Transverse colon (tissue), 4 donors: ENCODE data around the gene MAP3K3. TPM values are rescaled to one million over a fixed set of nuclear protein-coding genes. Genes with fewer than 3 reads are reported as not detected.

Source experiments
- DNase-seq: peaks from one replicate; pipeline ENCODE4 v3.0.0-alpha.2; 2019
- H3K27ac ChIP-seq, 4 donors: fragments of 200-600 bp; sonication (generic); 2 replicates each; pipeline ENCODE4 v1.5.1; 2016 to 2018; ENCODE audit warnings: inconsistent platforms in 4 of 4
- H3K27me3 ChIP-seq: fragments of 200-600 bp; sonication (generic); 2 replicates; pipeline ENCODE4 v1.5.1; 2017; ENCODE audit warnings: inconsistent platforms
- H3K36me3 ChIP-seq, 4 donors: fragments of 200-600 bp; sonication (generic); 2 replicates each; pipeline ENCODE4 v1.5.1; 2017 to 2019; ENCODE audit warnings: inconsistent platforms in 4 of 4
- H3K4me1 ChIP-seq, 4 donors: fragments of 200-600 bp; sonication (generic); 2 replicates each; pipeline ENCODE4 v1.5.1; 2017 to 2020; ENCODE audit warnings: inconsistent platforms in 4 of 4
- H3K4me3 ChIP-seq, 4 donors: fragments of 200-600 bp; sonication (generic); 1 replicate in 1 of 4; 2 replicates in 3 of 4; pipeline versions ENCODE4 v1.5.1 to v1.6.1; 2017 to 2019; ENCODE audit warnings: inconsistent platforms in 4 of 4
- H3K9me3 ChIP-seq, 2 donors: fragments of 200-600 bp; sonication (generic); 2 replicates each; pipeline ENCODE4 v1.5.1; 2017 to 2019; ENCODE audit warnings: inconsistent platforms in 2 of 2
- EP300 ChIP-seq: sonication (generic); formaldehyde crosslinking; IDR thresholded peaks from one replicate; pipeline ENCODE4 v1.6.1; 2017; ENCODE audit warnings: antibody characterized with exemption, low read depth
- POLR2A ChIP-seq: fragments of 450-650 bp; IDR thresholded peaks from one replicate; pipeline ENCODE4 v1.6.1; 2016; ENCODE audit warnings: antibody characterized with exemption, mild to moderate bottlenecking, moderate library complexity
- POLR2AphosphoS5 ChIP-seq, 3 donors: sonication (generic); formaldehyde crosslinking; IDR thresholded peaks; one replicate each; pipeline ENCODE4 v1.6.1; 2016; ENCODE audit warnings: antibody characterized with exemption in 3 of 3
- WGBS, 2 donors: methylation state at CpG; one replicate each; pipeline ENCODE4 v1.1.5; 2018; ENCODE audit warnings: low coverage in 1 of 2; 5-methylcytosine and 5-hydroxymethylcytosine counted together
- in situ Hi-C, 4 donors: fragments of 200-750 bp; cut with MboI; loops; one replicate each; pipeline versions ENCODE4 v1.15.0 to v1.15.1; 2017; ENCODE audit warnings: low sequenced_read_pairs in 3 of 4, low pct_ligation_motif_present in 1 of 4, low pct_unique_long_range_greater_than_20kb in 1 of 4
- intact Hi-C: fragments of 100-400 bp; cut with DNase I; formaldehyde crosslinking; loops from one replicate; pipeline ENCODE4 v1.15.1; 2023; ENCODE audit warnings: low total_unique reads
- total RNA-seq, 4 donors: library from RNA; depleted of rRNA; stranded (reverse); fragments of >200 nt; gene quantifications; one replicate each; pipeline ENCODE4 v1.1.0, GENCODE V29; 2016
- TF ChIP-seq, protein P1 (sequence below), 5 experiments: fragments of 200-600 bp in 3 of 5; fragments of 450-650 bp in 2 of 5; sonication (generic) in 3 of 5; IDR thresholded peaks; 1 replicate in 2 of 5; 2 replicates in 3 of 5; pipeline ENCODE4 v1.5.1; 2016 to 2017; ENCODE audit warnings: antibody characterized with exemption in 5 of 5, inconsistent platforms in 3 of 5, mild to moderate bottlenecking in 2 of 5, moderate library complexity in 1 of 5

Gene MAP3K3
- total RNA-seq, 4 donors from 2014 or later, result 15.7 to 32.1 (median 24.7) TPM

DNA sequence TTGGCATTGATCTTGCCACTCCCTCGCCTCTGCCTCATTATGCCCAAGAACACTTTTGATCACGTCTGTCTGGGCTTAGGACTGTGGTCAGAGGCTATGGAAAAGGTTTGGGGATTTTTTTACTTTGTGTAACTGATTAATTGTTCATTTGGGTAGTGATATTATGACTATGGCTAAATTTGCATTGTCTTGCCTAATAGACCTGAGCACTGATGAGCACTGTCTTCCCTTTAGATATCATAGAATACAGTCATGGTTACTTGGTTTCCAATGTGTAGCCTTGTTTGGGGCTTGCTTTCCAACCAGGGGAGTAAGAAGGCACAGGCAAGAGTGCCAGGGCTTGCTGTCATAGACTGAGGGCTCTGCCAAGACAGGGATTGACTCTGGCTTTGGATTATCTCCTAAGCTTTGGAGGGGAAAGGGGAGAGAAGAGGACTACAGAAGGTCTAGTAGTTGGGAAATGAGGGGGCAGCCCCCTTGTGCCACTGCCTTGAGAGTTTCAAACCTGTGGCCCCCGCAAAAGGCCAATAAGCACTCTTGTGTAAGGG, 64.0 kb downstream of the MAP3K3 start:
- peaks cover 0 to 35% (median 14%) of the 10 kb centered on the region in 4 donors for H3K36me3 ChIP-seq
- H3K9me3 ChIP-seq, result no peaks in the 10 kb centered on the region
- TF ChIP-seq, protein P1, sequence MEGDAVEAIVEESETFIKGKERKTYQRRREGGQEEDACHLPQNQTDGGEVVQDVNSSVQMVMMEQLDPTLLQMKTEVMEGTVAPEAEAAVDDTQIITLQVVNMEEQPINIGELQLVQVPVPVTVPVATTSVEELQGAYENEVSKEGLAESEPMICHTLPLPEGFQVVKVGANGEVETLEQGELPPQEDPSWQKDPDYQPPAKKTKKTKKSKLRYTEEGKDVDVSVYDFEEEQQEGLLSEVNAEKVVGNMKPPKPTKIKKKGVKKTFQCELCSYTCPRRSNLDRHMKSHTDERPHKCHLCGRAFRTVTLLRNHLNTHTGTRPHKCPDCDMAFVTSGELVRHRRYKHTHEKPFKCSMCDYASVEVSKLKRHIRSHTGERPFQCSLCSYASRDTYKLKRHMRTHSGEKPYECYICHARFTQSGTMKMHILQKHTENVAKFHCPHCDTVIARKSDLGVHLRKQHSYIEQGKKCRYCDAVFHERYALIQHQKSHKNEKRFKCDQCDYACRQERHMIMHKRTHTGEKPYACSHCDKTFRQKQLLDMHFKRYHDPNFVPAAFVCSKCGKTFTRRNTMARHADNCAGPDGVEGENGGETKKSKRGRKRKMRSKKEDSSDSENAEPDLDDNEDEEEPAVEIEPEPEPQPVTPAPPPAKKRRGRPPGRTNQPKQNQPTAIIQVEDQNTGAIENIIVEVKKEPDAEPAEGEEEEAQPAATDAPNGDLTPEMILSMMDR (IDR thresholded peaks at IDR 0.05), result no peak
- TF ChIP-seq POLR2AphosphoS5 (IDR thresholded peaks at IDR 0.05) (no peak), EP300 (no peak), POLR2A (no peak)
- in situ Hi-C loops, result no loop called here
- intact Hi-C loops, result no loop called here
- H3K27me3 ChIP-seq, result no peaks in the 10 kb centered on the region
- no peak overlapping the region for H3K4me3 ChIP-seq
- peaks cover 0 to 16% (median 3%) of the 10 kb centered on the region in 4 donors for H3K4me1 ChIP-seq
- no peak overlapping the region for H3K27ac ChIP-seq
- WGBS, 2 donors, result 80 to 89% methylated on average over 2 to 3 of the region's 3 CpGs
- DNase-seq, result no peak

DNA sequence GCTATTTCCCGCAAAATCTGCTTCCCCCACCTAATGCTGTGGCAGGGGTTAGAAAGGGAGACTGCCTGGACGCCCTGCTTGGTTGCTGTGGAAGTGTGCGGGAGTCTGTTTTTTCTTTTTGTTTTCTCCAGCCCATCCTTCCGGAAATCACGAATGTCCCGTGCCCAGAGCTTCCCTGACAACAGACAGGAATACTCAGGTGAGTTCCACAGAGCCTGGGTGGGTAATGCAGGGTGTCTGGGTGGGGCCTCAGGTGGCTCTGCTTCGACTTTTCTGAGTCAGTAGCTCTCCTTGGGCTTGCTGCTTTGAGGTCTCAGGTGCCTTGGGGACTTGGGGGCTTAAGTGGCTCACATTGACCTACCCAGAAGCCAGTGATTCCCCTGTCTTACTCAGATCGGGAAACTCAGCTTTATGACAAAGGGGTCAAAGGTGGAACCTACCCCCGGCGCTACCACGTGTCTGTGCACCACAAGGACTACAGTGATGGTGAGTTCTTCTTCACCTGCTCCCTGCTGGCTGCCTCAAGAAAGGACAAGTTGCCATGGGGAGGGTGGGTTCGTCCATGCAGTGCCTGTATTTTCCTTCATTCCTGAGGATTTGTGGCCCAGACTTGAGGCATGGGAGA, 66.3 kb downstream of the MAP3K3 start:
- no peak for DNase-seq
- intact Hi-C loops, result no loop called here
- 76% methylated on average over 12 of the region's 12 CpGs; no CpG with 5 or more reads in 1 of the 2 donors for WGBS, 2 donors
- Histone ChIP-seq H3K4me1 (peaks cover 0 to 12% (median 3%) of the 10 kb centered on the region in 4 donors), H3K27ac (no peak overlapping the region), H3K36me3 (peaks cover 0 to 28% (median 13%) of the 10 kb centered on the region in 4 donors), H3K9me3 (no peaks in the 10 kb centered on the region), H3K27me3 (no peaks in the 10 kb centered on the region), H3K4me3 (no peak overlapping the region)
- TF ChIP-seq, protein P1 (IDR thresholded peaks at IDR 0.05), result no peak
- TF ChIP-seq EP300, result no peak
- no peak for TF ChIP-seq POLR2AphosphoS5 (IDR thresholded peaks at IDR 0.05)
- no peak for TF ChIP-seq POLR2A
- in situ Hi-C loops, result no loop called here

DNA sequence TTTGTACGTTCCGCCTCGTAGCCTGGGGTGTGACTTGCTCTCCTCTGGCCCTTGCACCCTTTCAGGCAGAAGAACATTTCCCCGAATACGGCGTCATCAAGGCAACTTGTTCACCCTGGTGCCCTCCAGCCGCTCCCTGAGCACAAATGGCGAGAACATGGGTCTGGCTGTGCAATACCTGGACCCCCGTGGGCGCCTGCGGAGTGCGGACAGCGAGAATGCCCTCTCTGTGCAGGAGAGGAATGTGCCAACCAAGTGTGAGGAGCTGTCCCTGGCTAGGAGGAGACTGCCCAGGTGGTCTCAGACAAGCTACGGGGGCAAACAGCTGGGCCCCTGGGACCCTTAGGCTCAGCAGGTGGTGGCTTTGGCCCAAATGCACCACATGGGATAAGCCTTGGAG, 67.3 kb downstream of the MAP3K3 start:
- intact Hi-C loops (no loop called here), in situ Hi-C loops (no loop called here)
- peaks cover 0 to 11% (median 3%) of the 10 kb centered on the region in 4 donors for H3K4me1 ChIP-seq
- no peaks in the 10 kb centered on the region for H3K27me3 ChIP-seq
- TF ChIP-seq POLR2AphosphoS5 (IDR thresholded peaks at IDR 0.05) (no peak), EP300 (no peak), POLR2A (no peak)
- TF ChIP-seq, protein P1 (IDR thresholded peaks at IDR 0.05), result no peak
- no peak for DNase-seq
- WGBS, 2 donors, result 98% methylated on average over 14 of the region's 14 CpGs; no CpG with 5 or more reads in 1 of the 2 donors
- H3K27ac ChIP-seq, result no peak overlapping the region
- no peak overlapping the region for H3K4me3 ChIP-seq
- peaks cover 0 to 28% (median 12%) of the 10 kb centered on the region in 4 donors for H3K36me3 ChIP-seq
- no peaks in the 10 kb centered on the region for H3K9me3 ChIP-seq

DNA sequence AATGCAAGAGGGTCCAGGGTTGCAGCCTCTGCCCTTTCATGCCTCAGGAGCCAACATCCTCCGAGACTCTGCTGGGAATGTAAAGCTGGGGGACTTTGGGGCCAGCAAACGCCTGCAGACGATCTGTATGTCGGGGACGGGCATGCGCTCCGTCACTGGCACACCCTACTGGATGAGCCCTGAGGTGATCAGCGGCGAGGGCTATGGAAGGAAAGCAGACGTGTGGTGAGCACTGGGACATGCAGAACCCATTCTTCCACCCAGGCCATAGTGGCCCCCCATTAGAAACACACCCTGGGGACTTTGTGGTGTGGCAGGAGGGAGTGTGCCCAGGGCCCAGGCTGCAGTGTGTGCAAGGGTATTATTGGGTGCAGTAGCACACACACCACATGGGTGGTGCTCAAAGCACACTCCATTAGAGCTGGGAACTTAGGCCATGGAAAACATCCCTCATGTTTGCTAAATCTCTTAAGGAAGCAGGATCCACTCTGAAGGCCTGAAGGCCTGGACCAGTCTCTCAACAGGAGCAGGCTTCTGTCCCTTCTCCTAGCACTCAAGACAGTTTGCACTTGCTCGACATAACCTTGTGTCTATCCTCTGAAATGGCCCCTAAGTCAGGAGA, 70.1 kb downstream of the MAP3K3 start:
- 91% methylated on average over 11 of the region's 11 CpGs; no CpG with 5 or more reads in 1 of the 2 donors for WGBS, 2 donors
- no peak for DNase-seq
- H3K27ac ChIP-seq, result no peak overlapping the region
- in situ Hi-C loops (no loop called here), intact Hi-C loops (loop anchor here (10.0 kb wide), 1 partner anchor 68 kb away; the partner anchor contains the start of gene MAP3K3)
- no peaks in the 10 kb centered on the region for H3K9me3 ChIP-seq
- TF ChIP-seq EP300, result no peak
- TF ChIP-seq, protein P1 (IDR thresholded peaks at IDR 0.05), result no peak
- TF ChIP-seq POLR2AphosphoS5 (IDR thresholded peaks at IDR 0.05), result no peak
- no peak for TF ChIP-seq POLR2A
- H3K36me3 ChIP-seq, result peaks cover 0 to 28% (median 9%) of the 10 kb centered on the region in 4 donors
- peaks cover 0 to 7% (median 0%) of the 10 kb centered on the region in 4 donors for H3K4me1 ChIP-seq
- no peaks in the 10 kb centered on the region for H3K27me3 ChIP-seq
- H3K4me3 ChIP-seq, result no peak overlapping the region
